ENCODE measurements around the gene HDAC3. TPM values are rescaled to one million over a fixed set of nuclear protein-coding genes. Genes with fewer than 3 reads are reported as not detected.

HDAC3 gene
- total RNA-seq, 1 experiment from 2014 or later = 91.9 TPM

- intact Hi-C loops (cut with micrococcal nuclease) = no loop called here
- Histone ChIP-seq H3K9me3 (ENCODE audit: control insufficient read depth in 1 of 2, insufficient read depth in 1 of 2, low read depth in 1 of 2, low read length in 2 of 2) (no peaks in the 10 kb centered on the region), H4K20me1 (ENCODE audit: insufficient read depth) (no peaks in the 10 kb centered on the region), H3K9me2 (ENCODE audit: insufficient read depth) (no peaks in the 10 kb centered on the region), H3K4me2 (ENCODE audit: low read length) (no peak overlapping the region), H3K27ac (ENCODE audit: low read depth, low read length) (no peak overlapping the region), H3K4me3 (replicated peaks in 1 of 2; ENCODE audit: low read depth in 1 of 2, low read length in 2 of 2) (no peak overlapping the region), H3K79me2 (ENCODE audit: insufficient read depth, low read length) (no peaks in the 10 kb centered on the region), H3K4me1 (ENCODE audit: control insufficient read depth in 1 of 2, insufficient read depth in 2 of 2, low read length in 2 of 2) (no peaks in the 10 kb centered on the region), H2AFZ (ENCODE audit: low read depth, low read length, poor library complexity, severe bottlenecking) (no peak overlapping the region), H3K27me3 (ENCODE audit: insufficient read depth, low read length) (no peaks in the 10 kb centered on the region), H3K36me3 (ENCODE audit: control insufficient read depth in 1 of 2, insufficient read depth in 2 of 2, low read length in 2 of 2) (0 out of 4 replicates have a peak, but pooled peaks cover 0 to 2% of the 10 kb centered on the region in 2 experiments), H3K9ac (ENCODE audit: low read length) (no peak overlapping the region)
- CTCF ChIA-PET = interaction anchor here (1.3 kb wide), 1 partner anchor 19 kb away, joined by 5 read pairs; no protein-coding TSS in a partner anchor
- no peak for DNase-seq (ENCODE audit: low read depth, low spot score)
- BruUV-seq (replicated peaks) = no TSS peak
- POLR2A ChIA-PET = no interaction called here
- ATAC-seq = no peak
- TF ChIP-seq RAD21 (IDR thresholded peaks at IDR 0.05; ENCODE audit: low read depth) = no peak
- TF ChIP-seq EZH2 (IDR thresholded peaks at IDR 0.05) = no peak
- no peak for TF ChIP-seq JUND (IDR thresholded peaks at IDR 0.05)
- no peak for TF ChIP-seq ZNF274 (IDR thresholded peaks at IDR 0.05; ENCODE audit: low read depth, low read length)
- no peak for TF ChIP-seq SRF (IDR thresholded peaks at IDR 0.05; ENCODE audit: low read depth)
- RAD21 ChIA-PET (ENCODE audit: low non-redundant PET in 1 of 2, low total read pairs in 2 of 2, uncharacterized antibody in 2 of 2, unreplicated experiment in 2 of 2) = no interaction called here
Observed at GRCh38 chr5:141672841-141673813, 36.5 kb upstream of the HDAC3 start.

- H3K27me3 ChIP-seq (ENCODE audit: insufficient read depth, low read length) = no peaks in the 10 kb centered on the region
- no peak overlapping the region for H3K4me3 ChIP-seq (replicated peaks in 1 of 2; ENCODE audit: low read depth in 1 of 2, low read length in 2 of 2)
- intact Hi-C loops (cut with micrococcal nuclease) = no loop called here
- ATAC-seq (no peak), DNase-seq (ENCODE audit: low read depth, low spot score) (no peak)
- H3K4me1 ChIP-seq (ENCODE audit: control insufficient read depth in 1 of 2, insufficient read depth in 2 of 2, low read length in 2 of 2) = no peaks in the 10 kb centered on the region
- H3K36me3 ChIP-seq (ENCODE audit: control insufficient read depth in 1 of 2, insufficient read depth in 2 of 2, low read length in 2 of 2) = 0 out of 4 replicates have a peak, but pooled peaks cover 0 to 2% of the 10 kb centered on the region in 2 experiments
- CTCF ChIA-PET = no interaction called here
- H3K79me2 ChIP-seq (ENCODE audit: insufficient read depth, low read length) = no peaks in the 10 kb centered on the region
- no peak overlapping the region for H3K4me2 ChIP-seq (ENCODE audit: low read length)
- RAD21 ChIA-PET (ENCODE audit: low non-redundant PET in 1 of 2, low total read pairs in 2 of 2, uncharacterized antibody in 2 of 2, unreplicated experiment in 2 of 2) = no interaction called here
- no TSS peak for BruUV-seq (replicated peaks)
- no peak overlapping the region for H3K9ac ChIP-seq (ENCODE audit: low read length)
- no peak overlapping the region for H2AFZ ChIP-seq (ENCODE audit: low read depth, low read length, poor library complexity, severe bottlenecking)
- no peak overlapping the region for H3K27ac ChIP-seq (ENCODE audit: low read depth, low read length)
- H3K9me3 ChIP-seq (ENCODE audit: control insufficient read depth in 1 of 2, insufficient read depth in 1 of 2, low read depth in 1 of 2, low read length in 2 of 2) = no peaks in the 10 kb centered on the region
- H4K20me1 ChIP-seq (ENCODE audit: insufficient read depth) = no peaks in the 10 kb centered on the region
- TF ChIP-seq EGR1 (IDR thresholded peaks at IDR 0.05; ENCODE audit: low read depth) (no peak), ZFX (IDR thresholded peaks at IDR 0.05) (no peak), CEBPB (IDR thresholded peaks at IDR 0.05; ENCODE audit: low read depth) (no peak), ZNF274 (IDR thresholded peaks at IDR 0.05; ENCODE audit: low read depth, low read length) (no peak), JUND (IDR thresholded peaks at IDR 0.05) (no peak), FOSL1 (IDR thresholded peaks at IDR 0.05; ENCODE audit: low read depth) (no peak), SP1 (IDR thresholded peaks at IDR 0.05; ENCODE audit: low read depth) (no peak), YY1 (IDR thresholded peaks at IDR 0.05; ENCODE audit: extremely low read depth, insufficient replicate concordance, low read depth, low read length) (no peak), CBX3 (IDR thresholded peaks at IDR 0.05; ENCODE audit: low read depth) (no peak), TCF7L2 (IDR thresholded peaks at IDR 0.05; ENCODE audit: borderline replicate concordance, extremely low read depth, insufficient read depth, insufficient read length) (no peak)
- TF ChIP-seq, protein P1, sequence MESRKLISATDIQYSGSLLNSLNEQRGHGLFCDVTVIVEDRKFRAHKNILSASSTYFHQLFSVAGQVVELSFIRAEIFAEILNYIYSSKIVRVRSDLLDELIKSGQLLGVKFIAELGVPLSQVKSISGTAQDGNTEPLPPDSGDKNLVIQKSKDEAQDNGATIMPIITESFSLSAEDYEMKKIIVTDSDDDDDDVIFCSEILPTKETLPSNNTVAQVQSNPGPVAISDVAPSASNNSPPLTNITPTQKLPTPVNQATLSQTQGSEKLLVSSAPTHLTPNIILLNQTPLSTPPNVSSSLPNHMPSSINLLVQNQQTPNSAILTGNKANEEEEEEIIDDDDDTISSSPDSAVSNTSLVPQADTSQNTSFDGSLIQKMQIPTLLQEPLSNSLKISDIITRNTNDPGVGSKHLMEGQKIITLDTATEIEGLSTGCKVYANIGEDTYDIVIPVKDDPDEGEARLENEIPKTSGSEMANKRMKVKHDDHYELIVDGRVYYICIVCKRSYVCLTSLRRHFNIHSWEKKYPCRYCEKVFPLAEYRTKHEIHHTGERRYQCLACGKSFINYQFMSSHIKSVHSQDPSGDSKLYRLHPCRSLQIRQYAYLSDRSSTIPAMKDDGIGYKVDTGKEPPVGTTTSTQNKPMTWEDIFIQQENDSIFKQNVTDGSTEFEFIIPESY (IDR thresholded peaks at IDR 0.05; ENCODE audit: extremely low read depth, insufficient replicate concordance, low read length) = no peak
- POLR2A ChIA-PET = no interaction called here
- no peaks in the 10 kb centered on the region for H3K9me2 ChIP-seq (ENCODE audit: insufficient read depth)
Observed at GRCh38 chr5:141672071-141672840, 35.6 kb upstream of the HDAC3 start.
